Stomach smooth muscle (tissue), 2 donors: ENCODE results near the gene CAMP.
A peak's percentile ranks its signal among the peaks of the same experiment; 100 is the strongest.

Experiments
- H3K27ac ChIP-seq: one replicate; pipeline ENCODE4 v1.7.0; 2013; ENCODE audit warnings: mild to moderate bottlenecking, low read length, inconsistent platforms
- H3K27me3 ChIP-seq, 2 donors: one replicate each; pipeline ENCODE4 v1.7.0; 2013; ENCODE audit warnings: low read length in 2 of 2; ENCODE audit not compliant: insufficient read depth in 2 of 2, control insufficient read depth in 1 of 2
- H3K36me3 ChIP-seq, 2 donors: one replicate each; pipeline ENCODE4 v1.7.0; 2013; ENCODE audit warnings: low read length in 2 of 2; ENCODE audit not compliant: control insufficient read depth in 2 of 2, insufficient read depth in 2 of 2
- H3K4me1 ChIP-seq: one replicate; pipeline ENCODE4 v1.7.0; 2013; ENCODE audit warnings: low read length; ENCODE audit not compliant: control insufficient read depth, insufficient read depth
- H3K4me3 ChIP-seq, 2 donors: one replicate each; pipeline ENCODE4 v1.7.0; 2013; ENCODE audit warnings: low read length in 2 of 2
- H3K9ac ChIP-seq, 2 donors: one replicate each; pipeline ENCODE4 v1.7.0; 2013; ENCODE audit warnings: low read length in 2 of 2, mild to moderate bottlenecking in 1 of 2
- H3K9me3 ChIP-seq, 2 donors: one replicate each; pipeline ENCODE4 v1.7.0; 2013; ENCODE audit warnings: low read length in 2 of 2; ENCODE audit not compliant: control insufficient read depth in 2 of 2
- donor health status: healthy.
- donor health status: Pancreatic carcinoma.

Gene CAMP

GRCh38 chr3:48214225-48214624, 9.1 kb upstream of the CAMP start:
- no peaks in the 10 kb centered on the region for H3K9me3 ChIP-seq
- H3K4me1 ChIP-seq = peaks cover 19% of the 10 kb centered on the region
- no peak overlapping the region for H3K4me3 ChIP-seq
- no peak overlapping the region for H3K9ac ChIP-seq
- no peaks in the 10 kb centered on the region for H3K27me3 ChIP-seq
- no peak overlapping the region for H3K27ac ChIP-seq
- H3K36me3 ChIP-seq = no peaks in the 10 kb centered on the region

- no peaks in the 10 kb centered on the region for H3K27me3 ChIP-seq
- H3K4me1 ChIP-seq = peaks cover 19% of the 10 kb centered on the region
- H3K27ac ChIP-seq = peak overlapping the region; percentile 53
- H3K9me3 ChIP-seq = no peaks in the 10 kb centered on the region
- no peak overlapping the region for H3K4me3 ChIP-seq
- no peaks in the 10 kb centered on the region for H3K36me3 ChIP-seq
- H3K9ac ChIP-seq = no peak overlapping the region
Measured at GRCh38 chr3:48215019-48215418, 8.3 kb upstream of the CAMP start.

- peak overlapping the region; percentile 53 for H3K27ac ChIP-seq
- H3K4me1 ChIP-seq = peaks cover 19% of the 10 kb centered on the region
- H3K4me3 ChIP-seq = peak overlapping the region in 1 of 2 donors; percentile 47
- H3K9me3 ChIP-seq = no peaks in the 10 kb centered on the region
- no peaks in the 10 kb centered on the region for H3K27me3 ChIP-seq
- no peaks in the 10 kb centered on the region for H3K36me3 ChIP-seq
- no peak overlapping the region for H3K9ac ChIP-seq
Measured at GRCh38 chr3:48215466-48215865, 7.8 kb upstream of the CAMP start.

- no peak overlapping the region for H3K4me3 ChIP-seq
- no peaks in the 10 kb centered on the region for H3K9me3 ChIP-seq
- peak overlapping the region; percentile 53 for H3K27ac ChIP-seq
- H3K4me1 ChIP-seq = peaks cover 19% of the 10 kb centered on the region
- H3K9ac ChIP-seq = no peak overlapping the region
- no peaks in the 10 kb centered on the region for H3K36me3 ChIP-seq
- no peaks in the 10 kb centered on the region for H3K27me3 ChIP-seq
Measured at GRCh38 chr3:48215876-48216275, 7.4 kb upstream of the CAMP start.

GRCh38 chr3:48217449-48217848, 5.8 kb upstream of the CAMP start:
- H3K4me1 ChIP-seq = peaks cover 19% of the 10 kb centered on the region
- H3K36me3 ChIP-seq = no peaks in the 10 kb centered on the region
- H3K27ac ChIP-seq = no peak overlapping the region
- no peak overlapping the region for H3K4me3 ChIP-seq
- no peaks in the 10 kb centered on the region for H3K9me3 ChIP-seq
- H3K9ac ChIP-seq = no peak overlapping the region
- no peaks in the 10 kb centered on the region for H3K27me3 ChIP-seq

- H3K9ac ChIP-seq = no peak overlapping the region
- no peaks in the 10 kb centered on the region for H3K9me3 ChIP-seq
- no peak overlapping the region for H3K27ac ChIP-seq
- no peaks in the 10 kb centered on the region for H3K27me3 ChIP-seq
- H3K36me3 ChIP-seq = no peaks in the 10 kb centered on the region
- H3K4me1 ChIP-seq = peaks cover 19% of the 10 kb centered on the region
- no peak overlapping the region for H3K4me3 ChIP-seq
Measured at GRCh38 chr3:48218537-48218936, 4.8 kb upstream of the CAMP start.

- no peaks in the 10 kb centered on the region for H3K27me3 ChIP-seq
- H3K4me3 ChIP-seq = no peak overlapping the region
- peaks cover 19% of the 10 kb centered on the region for H3K4me1 ChIP-seq
- no peaks in the 10 kb centered on the region for H3K9me3 ChIP-seq
- H3K36me3 ChIP-seq = no peaks in the 10 kb centered on the region
- no peak overlapping the region for H3K9ac ChIP-seq
- H3K27ac ChIP-seq = no peak overlapping the region
Measured at GRCh38 chr3:48219543-48219942, 3.8 kb upstream of the CAMP start.

GRCh38 chr3:48220746-48221145, 2.5 kb upstream of the CAMP start:
- Histone ChIP-seq H3K27me3 (no peaks in the 10 kb centered on the region), H3K4me1 (peaks cover 9% of the 10 kb centered on the region), H3K9ac (no peak overlapping the region), H3K36me3 (no peaks in the 10 kb centered on the region), H3K27ac (no peak overlapping the region), H3K9me3 (no peaks in the 10 kb centered on the region), H3K4me3 (no peak overlapping the region)

GRCh38 chr3:48225587-48225986, 2.3 kb downstream of the CAMP start:
- no peaks in the 10 kb centered on the region for H3K4me1 ChIP-seq
- no peak overlapping the region for H3K27ac ChIP-seq
- peaks cover 0 to 2% of the 10 kb centered on the region in 2 donors for H3K27me3 ChIP-seq
- H3K36me3 ChIP-seq = no peaks in the 10 kb centered on the region
- H3K9ac ChIP-seq = no peak overlapping the region
- no peak overlapping the region for H3K4me3 ChIP-seq
- H3K9me3 ChIP-seq = no peaks in the 10 kb centered on the region

GRCh38 chr3:48226939-48227338, 3.6 kb downstream of the CAMP start:
- H3K36me3 ChIP-seq = no peaks in the 10 kb centered on the region
- no peaks in the 10 kb centered on the region for H3K9me3 ChIP-seq
- no peaks in the 10 kb centered on the region for H3K4me1 ChIP-seq
- H3K4me3 ChIP-seq = no peak overlapping the region
- no peak overlapping the region for H3K27ac ChIP-seq
- peaks cover 0 to 2% of the 10 kb centered on the region in 2 donors for H3K27me3 ChIP-seq
- H3K9ac ChIP-seq = no peak overlapping the region

GRCh38 chr3:48232232-48232631, 8.9 kb downstream of the CAMP start:
- H3K4me1 ChIP-seq = peaks cover 3% of the 10 kb centered on the region
- H3K9me3 ChIP-seq = no peaks in the 10 kb centered on the region
- no peak overlapping the region for H3K9ac ChIP-seq
- no peak overlapping the region for H3K27ac ChIP-seq
- H3K36me3 ChIP-seq = no peaks in the 10 kb centered on the region
- H3K27me3 ChIP-seq = no peaks in the 10 kb centered on the region
- H3K4me3 ChIP-seq = no peak overlapping the region
